Gastroesophageal sphincter (tissue), 4 donors: ENCODE data around the gene CNKSR1. TPM values are rescaled to one million over a fixed set of nuclear protein-coding genes. Genes with fewer than 3 reads are reported as not detected.

Source experiments
- ATAC-seq: fragments of 150-250 bp; one replicate; pipeline ENCODE4 v1.9.1; 2016; ENCODE audit warnings: mild to moderate bottlenecking, moderate library complexity
- H3K27ac ChIP-seq, 4 donors: fragments of 200-600 bp; sonication (generic) in 3 of 4; 1 replicate in 3 of 4; 2 replicates in 1 of 4; pipeline ENCODE4 v1.5.1; 2016 to 2019
- H3K27me3 ChIP-seq: fragments of 200-600 bp; sonication (generic); one replicate; pipeline ENCODE4 v1.5.1; 2019
- H3K36me3 ChIP-seq, 2 donors: fragments of 200-600 bp; sonication (generic); one replicate each; pipeline ENCODE4 v1.5.1; 2019; ENCODE audit warnings: control low read depth in 1 of 2
- H3K4me1 ChIP-seq, 3 donors: fragments of 200-600 bp; sonication (generic); 1 replicate in 2 of 3; 2 replicates in 1 of 3; pipeline ENCODE4 v1.5.1; 2016 to 2019; ENCODE audit warnings: control low read depth in 2 of 3
- H3K4me3 ChIP-seq, 2 donors: fragments of 200-600 bp; sonication (generic); one replicate each; pipeline ENCODE4 v1.5.1; 2019; ENCODE audit warnings: mild to moderate bottlenecking in 1 of 2, moderate library complexity in 1 of 2
- H3K9me3 ChIP-seq, 3 donors: fragments of 200-600 bp; sonication (generic); one replicate each; pipeline ENCODE4 v1.5.1; 2017 to 2019; ENCODE audit warnings: control low read depth in 2 of 3
- CTCF ChIP-seq, 4 experiments: fragments of 200-600 bp in 2 of 4; fragments of 450-650 bp in 2 of 4; sonication (generic) in 1 of 4; IDR thresholded peaks; one replicate each; pipeline ENCODE4 v1.5.1; 2017 to 2019; ENCODE audit warnings: antibody characterized with exemption in 4 of 4, mild to moderate bottlenecking in 2 of 4, moderate library complexity in 2 of 4
- EP300 ChIP-seq: sonication (generic); formaldehyde crosslinking; IDR thresholded peaks from one replicate; pipeline ENCODE4 v1.6.1; 2017; ENCODE audit warnings: antibody characterized with exemption, mild to moderate bottlenecking
- POLR2A ChIP-seq, 2 donors: fragments of 450-650 bp; IDR thresholded peaks; one replicate each; pipeline ENCODE4 v1.6.1; 2017; ENCODE audit warnings: antibody characterized with exemption in 2 of 2, mild to moderate bottlenecking in 2 of 2, moderate library complexity in 1 of 2
- POLR2AphosphoS5 ChIP-seq: sonication (generic); formaldehyde crosslinking; IDR thresholded peaks from one replicate; pipeline ENCODE4 v1.6.1; 2017; ENCODE audit warnings: antibody characterized with exemption
- WGBS, 2 donors: methylation state at CpG; one replicate each; pipeline ENCODE4 v1.1.5; 2018; ENCODE audit warnings: low coverage in 1 of 2; 5-methylcytosine and 5-hydroxymethylcytosine counted together
- total RNA-seq, 4 donors: library from RNA; depleted of rRNA; stranded (reverse); fragments of >200 nt; gene quantifications; one replicate each; pipeline ENCODE4 v1.1.0, GENCODE V29; 2016

CNKSR1 gene
- total RNA-seq, 4 donors from 2014 or later = 0.81 to 1.7 (median 1.1) TPM; not detected in 1

GRCh38 chr1:26164861-26165842 lies 12.1 kb upstream of the CNKSR1 start:
- no peak for ATAC-seq
- Histone ChIP-seq H3K27ac (peak overlapping the region in 3 of 4 donors; percentile 66 to 75 (median 74)), H3K4me1 (peaks cover 0 to 41% (median 10%) of the 10 kb centered on the region in 3 donors), H3K27me3 (no peaks in the 10 kb centered on the region), H3K4me3 (peak overlapping the region in 1 of 2 donors; percentile 57), H3K9me3 (no peaks in the 10 kb centered on the region), H3K36me3 (no peaks in the 10 kb centered on the region)
- WGBS, 2 donors = 59 to 64% methylated on average over 12 to 16 of the region's 19 CpGs
- TF ChIP-seq POLR2A (IDR thresholded peaks at IDR 0.05) = no peak
- TF ChIP-seq EP300 = no peak
- no peak for TF ChIP-seq POLR2AphosphoS5
- TF ChIP-seq CTCF (IDR thresholded peaks at IDR 0.05) = no peak

GRCh38 chr1:26166719-26167281 lies 10.5 kb upstream of the CNKSR1 start:
- TF ChIP-seq POLR2A (IDR thresholded peaks at IDR 0.05) = no peak
- no peak for TF ChIP-seq CTCF (IDR thresholded peaks at IDR 0.05)
- TF ChIP-seq POLR2AphosphoS5 = no peak
- TF ChIP-seq EP300 = no peak
- peaks cover 0 to 9% of the 10 kb centered on the region in 2 donors for H3K36me3 ChIP-seq
- no peaks in the 10 kb centered on the region for H3K9me3 ChIP-seq
- no peak for ATAC-seq
- no peak overlapping the region for H3K4me3 ChIP-seq
- WGBS, 2 donors = 88 to 100% methylated on average over 1 to 3 of the region's 4 CpGs
- H3K27me3 ChIP-seq = no peaks in the 10 kb centered on the region
- H3K27ac ChIP-seq = no peak overlapping the region
- H3K4me1 ChIP-seq = peaks cover 3 to 43% (median 13%) of the 10 kb centered on the region in 3 donors

GRCh38 chr1:26168410-26169197 lies 8.7 kb upstream of the CNKSR1 start, which contains the start of gene C1orf232:
TSS of gene C1orf232 (minus strand) at chr1:26168963. CDS start at chr1:26168499, 464 bp downstream.
- no peak for ATAC-seq
- WGBS, 2 donors = 14 to 63% methylated on average over 1 to 3 of the region's 5 CpGs

GRCh38 chr1:26169198-26169554 lies 8.1 kb upstream of the CNKSR1 start:
- H3K27me3 ChIP-seq = no peaks in the 10 kb centered on the region
- H3K4me1 ChIP-seq = peaks cover 3 to 30% (median 8%) of the 10 kb centered on the region in 3 donors
- 45 to 46% methylated on average over 3 to 4 of the region's 4 CpGs for WGBS, 2 donors
- ATAC-seq = no peak
- H3K9me3 ChIP-seq = no peaks in the 10 kb centered on the region
- peak overlapping the region in 1 of 2 donors; percentile 91 for H3K4me3 ChIP-seq
- peaks cover 0 to 11% of the 10 kb centered on the region in 2 donors for H3K36me3 ChIP-seq
- TF ChIP-seq CTCF (IDR thresholded peaks at IDR 0.05) (no peak), POLR2AphosphoS5 (no peak), POLR2A (IDR thresholded peaks at IDR 0.05) (no peak), EP300 (no peak)
- H3K27ac ChIP-seq = peak overlapping the region in 3 of 4 donors; percentile 81 to 86 (median 86)

More at GRCh38 chr1:26168410-26169197, 8.7 kb upstream of the CNKSR1 start, which contains the start of gene C1orf232:
- Histone ChIP-seq H3K27me3 (no peaks in the 10 kb centered on the region), H3K4me3 (peak within 1 kb of the TSS; percentile 72 to 91), H3K36me3 (peaks cover 0 to 11% of the 10 kb centered on the region in 2 donors), H3K27ac (peak within 1 kb of the TSS; percentile 31 to 86 (median 84)), H3K9me3 (no peaks in the 10 kb centered on the region), H3K4me1 (peaks cover 3 to 36% (median 13%) of the 10 kb centered on the region in 3 donors)
- no peak for TF ChIP-seq CTCF (IDR thresholded peaks at IDR 0.05)
- no peak for TF ChIP-seq POLR2A (IDR thresholded peaks at IDR 0.05)
- no peak for TF ChIP-seq EP300
- TF ChIP-seq POLR2AphosphoS5 = no peak
